GM18873 (cell line): ENCODE results near the gene ATP2B2.

ENCODE experiments used
- ATAC-seq: cut with Tn5 transposase; IDR thresholded peaks from one replicate; pipeline ENCODE4 v1.9.1; 2021; ENCODE audit warnings: mild to moderate bottlenecking, moderate library complexity, moderate number of reproducible peaks; ENCODE audit not compliant: unreplicated experiment, low FRiP score

ATP2B2 gene

DNA sequence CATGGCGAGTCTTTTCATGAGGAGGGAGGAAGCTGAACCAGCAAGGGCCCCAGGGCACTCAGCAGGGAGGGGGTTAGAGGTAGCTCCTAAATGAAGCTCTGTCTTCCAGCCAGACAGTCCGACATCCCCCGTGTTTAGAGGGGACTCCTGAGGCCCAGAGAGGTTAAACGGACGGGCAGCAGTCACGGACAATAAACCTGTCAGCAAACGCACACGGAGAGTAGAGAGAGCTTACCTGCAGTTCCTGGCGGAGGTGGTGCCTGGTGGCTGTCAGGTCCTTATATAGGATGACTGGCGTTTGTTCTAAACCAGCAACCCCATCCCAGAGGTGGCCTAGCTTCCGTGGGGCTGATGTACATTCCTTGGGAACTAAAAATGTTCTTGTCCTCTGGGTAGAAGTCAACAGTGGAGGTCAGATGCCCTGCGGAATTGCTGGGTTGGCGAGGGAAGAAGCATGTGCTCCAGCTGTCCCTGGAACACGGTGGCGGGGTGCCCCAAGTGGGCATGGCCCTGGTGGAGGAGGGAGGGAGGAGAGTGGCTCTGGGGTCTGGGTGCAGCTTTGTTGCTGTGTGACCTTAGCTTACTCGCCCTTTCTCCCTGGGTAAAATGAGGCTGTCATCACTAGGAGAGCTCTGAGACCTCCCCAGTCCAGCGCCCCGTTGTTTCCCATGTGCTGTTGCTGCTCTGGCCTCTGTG is 214.8 kb downstream of the ATP2B2 start:
- ATAC-seq, result no peak

DNA sequence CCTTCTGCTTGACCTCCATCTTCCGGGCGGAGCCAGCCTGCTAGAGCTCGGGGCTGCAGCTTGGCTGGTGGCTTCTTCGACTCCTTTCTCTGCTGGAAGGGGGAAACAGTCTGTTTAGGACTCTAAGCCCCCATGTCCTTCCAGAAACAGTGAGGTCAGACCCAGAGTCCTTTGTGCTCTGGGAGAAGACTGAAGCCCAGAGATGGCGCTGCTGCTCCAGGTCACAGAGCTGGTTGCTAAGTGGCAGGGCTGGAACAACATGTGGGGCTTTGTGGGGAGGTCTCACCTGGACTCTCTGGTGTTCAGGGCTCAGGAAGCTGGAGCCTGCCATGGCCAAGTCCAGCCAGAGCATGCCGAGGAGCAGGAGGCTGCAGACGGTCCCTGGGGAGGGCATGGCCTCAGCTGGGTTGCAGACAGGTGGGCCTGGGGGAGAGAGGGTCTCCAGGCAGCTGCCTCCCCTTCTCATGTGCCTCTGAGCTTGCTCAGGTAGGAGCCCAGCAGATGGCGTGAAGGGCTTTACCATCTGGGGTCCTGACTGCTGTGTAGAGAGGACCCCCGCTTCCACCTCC is 215.5 kb downstream of the ATP2B2 start:
- no peak for ATAC-seq

DNA sequence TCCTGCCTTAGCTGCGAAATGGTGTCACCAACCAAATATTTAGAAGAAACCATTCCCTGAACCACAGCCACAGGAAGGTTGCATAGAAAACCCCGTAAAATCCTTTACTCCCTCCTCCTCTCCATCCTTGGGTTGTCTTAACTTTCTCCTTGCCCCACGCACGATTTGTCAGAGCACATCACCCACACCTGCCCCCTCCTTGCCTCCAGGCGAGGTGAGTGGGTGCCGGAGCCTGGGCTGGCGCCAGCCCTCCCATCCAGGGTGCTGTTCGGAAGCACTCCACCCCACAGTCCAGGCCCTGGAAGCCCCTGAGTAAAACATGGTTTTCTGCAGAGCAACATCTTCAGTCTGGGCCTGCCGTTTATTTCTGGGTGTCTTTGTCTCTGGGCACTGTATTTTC is 216.3 kb downstream of the ATP2B2 start:
- no peak for ATAC-seq

DNA sequence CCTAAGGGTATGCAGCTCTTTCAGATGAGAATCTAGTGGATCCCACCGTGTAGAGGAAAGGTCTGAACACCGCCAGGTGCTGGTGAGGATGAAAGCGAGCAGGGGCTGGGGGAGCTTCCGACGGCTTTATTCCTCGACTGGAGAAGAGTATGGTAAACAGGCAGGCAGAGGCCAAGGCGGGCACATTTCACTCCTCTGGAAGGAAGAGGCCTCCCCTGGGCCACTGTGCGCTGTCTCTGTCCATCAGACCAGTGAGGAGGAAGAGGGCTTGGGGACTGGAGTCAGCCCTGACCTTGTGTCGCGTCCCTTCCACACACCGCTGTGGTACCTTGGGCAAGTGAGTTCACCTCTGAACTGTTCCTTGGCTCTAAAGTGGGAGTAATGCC is 216.8 kb downstream of the ATP2B2 start:
- no peak for ATAC-seq

DNA sequence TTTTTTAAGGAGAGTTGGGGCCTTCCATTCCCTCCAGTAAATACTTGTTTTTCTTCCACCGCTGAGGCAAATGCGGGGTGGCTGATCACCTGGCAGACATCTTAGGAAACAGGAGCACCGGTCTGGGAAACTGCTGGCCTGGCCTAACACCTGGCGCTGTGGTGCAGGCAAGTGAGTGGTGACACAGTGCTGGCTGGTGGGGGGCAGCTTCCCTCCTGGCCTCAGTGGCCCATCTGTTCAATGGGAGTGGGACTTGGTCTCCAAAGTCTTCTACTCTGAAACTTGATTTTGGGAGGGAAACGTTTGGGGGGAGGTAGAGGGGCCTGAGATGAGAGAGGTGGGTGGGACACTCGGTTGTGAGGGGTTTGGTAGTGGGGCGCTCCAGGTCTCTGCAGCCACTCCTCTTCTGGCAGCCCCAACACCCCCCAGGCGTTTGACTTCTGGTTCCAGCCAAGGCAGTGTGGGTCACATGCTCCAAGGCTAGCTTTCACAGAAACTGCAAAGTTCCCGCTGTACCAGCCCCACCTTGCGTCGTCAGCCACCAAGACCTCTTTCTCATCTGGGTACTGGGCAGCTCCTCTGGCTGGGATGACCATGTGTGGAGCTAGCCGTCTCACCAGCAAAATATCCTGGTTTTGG is 217.3 kb downstream of the ATP2B2 start:
- no peak for ATAC-seq

DNA sequence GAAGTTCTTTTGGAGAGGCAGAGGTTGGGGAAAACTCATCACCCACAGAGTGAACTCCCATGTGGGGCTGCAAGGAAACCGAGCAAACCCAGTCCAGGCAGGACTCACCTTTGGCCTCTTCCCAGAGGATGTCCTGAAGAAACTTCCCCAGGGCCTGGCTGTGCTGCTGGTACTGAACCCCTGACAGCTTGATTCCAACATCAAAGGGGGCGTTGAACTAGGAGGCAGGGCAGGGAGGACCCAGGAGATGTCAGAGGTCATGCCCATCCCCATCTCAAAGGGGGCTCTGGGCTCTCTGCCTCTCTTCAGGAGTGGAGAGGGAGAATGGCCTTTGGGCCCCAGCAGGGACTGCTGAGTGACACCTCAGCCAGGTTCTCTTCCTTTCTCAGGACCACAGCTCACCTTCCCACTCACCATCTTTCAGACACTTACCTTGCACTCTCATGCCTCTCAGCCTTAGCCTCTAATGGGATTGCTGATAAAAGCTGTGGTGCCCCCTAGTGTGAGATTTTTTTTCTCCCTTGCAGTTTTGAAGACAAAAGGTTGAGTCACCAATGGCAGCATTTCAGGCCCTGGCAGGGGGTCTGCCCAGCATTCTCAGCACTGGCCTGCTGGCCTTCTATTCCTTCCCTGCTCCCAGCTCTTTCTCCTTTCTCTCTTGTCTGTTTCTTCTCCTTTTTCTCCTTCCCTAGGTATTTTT is 218.6 kb downstream of the ATP2B2 start:
- no peak for ATAC-seq

DNA sequence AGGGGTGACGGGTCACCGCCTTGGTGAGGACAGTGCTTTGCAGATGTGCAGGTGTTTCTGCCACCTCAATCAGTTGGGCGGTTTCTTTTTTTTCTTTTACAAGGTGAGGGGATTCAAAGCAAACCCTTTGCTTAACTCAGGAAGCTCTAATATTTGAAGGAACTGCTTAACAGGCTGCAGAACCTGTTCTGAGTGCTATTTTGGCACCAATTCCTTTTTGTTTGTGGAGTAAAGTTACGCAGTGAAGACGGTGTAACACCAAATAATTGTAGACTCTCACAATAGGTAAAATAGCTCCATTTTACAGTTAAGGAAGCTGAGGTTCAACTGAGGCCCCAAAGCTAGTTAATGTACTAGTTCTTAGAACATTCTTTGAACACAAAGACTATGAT is 219.3 kb downstream of the ATP2B2 start:
- ATAC-seq, result no peak

DNA sequence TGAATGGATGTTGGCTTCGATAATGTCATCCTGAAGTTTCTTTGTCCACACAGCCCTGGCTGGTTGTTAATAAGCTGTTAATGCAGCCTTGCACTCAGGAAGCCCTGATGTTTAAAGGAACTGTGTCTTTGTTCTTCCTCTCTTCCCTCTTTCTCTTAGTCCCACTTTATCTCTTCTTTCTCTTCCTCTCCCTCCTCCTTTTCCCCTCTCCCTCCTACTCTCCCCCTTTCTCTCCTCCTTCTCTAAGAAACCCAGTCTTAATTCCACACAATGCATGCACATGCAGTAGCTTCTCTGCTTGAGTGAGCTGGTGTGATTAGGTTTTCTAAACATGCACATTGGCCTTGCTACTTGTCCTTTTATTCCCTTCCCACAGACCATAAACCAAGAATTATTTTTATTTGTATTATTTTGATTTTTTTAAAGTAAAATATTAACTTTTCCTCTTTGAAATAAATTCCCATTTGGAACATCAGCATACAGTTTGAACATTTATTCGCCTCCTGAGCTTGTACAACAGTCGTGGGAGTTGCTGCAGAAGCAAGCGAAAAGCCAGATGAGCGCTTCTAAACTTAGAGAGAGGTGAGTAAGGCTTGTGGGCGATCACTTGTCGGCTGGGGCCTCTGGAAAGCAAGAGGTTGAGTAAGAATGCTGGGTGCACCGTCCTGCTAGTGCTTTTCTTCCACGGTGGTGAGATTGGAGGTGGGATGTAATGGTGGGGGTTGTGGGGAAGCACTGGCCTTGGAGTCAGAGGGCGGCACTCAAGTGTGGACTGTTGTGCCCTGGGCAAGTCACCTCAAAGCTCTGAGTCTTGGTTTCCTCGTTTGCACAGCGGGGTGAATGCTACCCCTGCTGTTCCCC is 219.9 kb downstream of the ATP2B2 start:
- no peak for ATAC-seq

DNA sequence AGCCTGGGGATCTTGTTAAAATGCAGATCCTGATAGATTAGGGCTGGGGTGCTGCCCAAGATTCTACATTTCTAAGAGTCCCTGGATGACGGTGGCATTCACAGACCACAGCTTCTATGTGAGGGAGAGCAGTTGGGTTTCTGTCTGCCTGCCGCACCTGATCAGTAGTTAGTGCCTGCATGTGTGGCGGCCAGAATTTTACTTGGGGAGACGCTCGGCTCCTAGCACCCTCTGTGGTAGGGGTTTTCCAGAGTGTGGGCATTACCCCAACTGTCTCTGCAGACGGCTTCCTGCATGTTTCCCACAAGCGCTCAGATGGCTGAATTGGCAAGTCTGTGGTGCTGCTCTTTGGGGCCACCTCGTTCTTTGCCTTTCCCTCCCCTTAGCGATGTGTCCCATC is 220.9 kb downstream of the ATP2B2 start:
- no peak for ATAC-seq

DNA sequence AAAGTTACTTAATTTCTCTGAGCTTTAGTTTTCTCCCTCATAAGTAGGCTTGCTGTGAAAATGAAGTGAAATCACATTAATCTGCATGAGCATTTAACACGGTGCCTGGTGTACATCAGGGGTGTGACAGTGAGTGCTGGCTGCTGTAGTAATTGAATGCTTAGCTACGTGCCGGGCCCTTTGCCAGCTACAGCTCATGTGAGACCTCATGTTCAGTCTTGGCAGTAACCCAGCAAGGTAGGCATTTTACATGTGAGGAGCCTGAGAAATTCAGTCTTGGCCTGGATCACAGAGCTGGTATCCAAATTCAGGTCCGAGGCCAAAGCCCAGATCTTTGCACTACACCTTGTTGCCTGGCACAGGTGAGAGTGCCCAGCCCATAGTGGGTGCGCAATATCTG is 221.7 kb downstream of the ATP2B2 start:
- no peak for ATAC-seq

DNA sequence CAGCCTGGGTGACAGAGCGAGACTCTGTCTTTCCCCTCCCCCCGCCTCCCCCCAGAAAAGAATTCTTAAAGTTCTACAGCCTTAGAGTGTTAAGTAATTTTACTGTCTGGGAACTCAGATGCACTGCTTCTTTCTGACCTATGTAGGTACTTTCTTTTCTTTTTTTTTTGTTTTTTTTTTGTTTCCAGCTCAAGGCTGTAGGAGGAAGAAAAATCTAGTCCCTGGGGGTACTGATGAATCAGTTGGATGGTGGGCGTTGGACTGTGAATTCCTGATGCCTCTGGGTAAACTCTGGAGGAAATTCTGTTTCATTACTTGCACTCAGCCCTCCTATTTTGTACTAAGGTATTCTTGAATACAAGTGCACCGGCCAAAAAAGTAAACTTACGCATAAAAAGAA is 223.4 kb downstream of the ATP2B2 start:
- ATAC-seq, result no peak

DNA sequence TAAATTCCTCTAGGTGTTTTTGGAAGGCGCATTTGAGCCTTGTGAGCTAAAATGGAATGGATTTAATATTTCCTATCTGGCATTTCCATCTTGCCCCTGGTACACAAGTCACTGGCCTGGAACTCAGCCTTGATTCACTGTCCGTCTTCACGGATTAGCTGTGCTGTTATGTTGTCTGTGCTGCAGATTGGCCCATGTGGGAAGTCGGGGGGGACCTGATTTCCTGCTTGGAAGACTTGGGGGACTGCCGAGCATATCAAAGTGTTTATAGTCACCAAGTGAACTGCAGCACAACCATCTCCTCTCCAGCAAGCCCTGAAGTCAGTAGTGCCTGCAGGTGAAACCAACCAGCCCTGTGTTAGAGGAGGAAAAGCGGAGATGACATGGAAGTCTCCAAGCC is 224.8 kb downstream of the ATP2B2 start:
- ATAC-seq, result no peak

DNA sequence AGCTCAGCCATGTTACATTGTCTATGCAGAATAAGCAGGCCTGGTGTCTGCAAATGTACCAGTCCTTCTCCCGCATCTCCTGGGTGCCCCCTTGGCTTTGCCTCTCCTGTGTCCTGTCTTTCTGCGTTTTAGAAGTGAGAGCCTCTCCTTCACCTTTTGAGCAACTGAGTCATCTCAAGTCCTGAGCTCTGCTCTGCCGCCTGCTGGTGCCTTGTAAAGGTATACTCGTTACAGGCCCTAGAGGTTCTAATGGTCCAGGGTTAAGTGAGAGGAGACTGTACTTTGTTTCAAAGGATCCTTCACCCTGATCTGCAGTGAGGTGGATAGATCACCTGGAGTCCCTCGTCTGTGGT is 225.2 kb downstream of the ATP2B2 start:
- ATAC-seq, result no peak

DNA sequence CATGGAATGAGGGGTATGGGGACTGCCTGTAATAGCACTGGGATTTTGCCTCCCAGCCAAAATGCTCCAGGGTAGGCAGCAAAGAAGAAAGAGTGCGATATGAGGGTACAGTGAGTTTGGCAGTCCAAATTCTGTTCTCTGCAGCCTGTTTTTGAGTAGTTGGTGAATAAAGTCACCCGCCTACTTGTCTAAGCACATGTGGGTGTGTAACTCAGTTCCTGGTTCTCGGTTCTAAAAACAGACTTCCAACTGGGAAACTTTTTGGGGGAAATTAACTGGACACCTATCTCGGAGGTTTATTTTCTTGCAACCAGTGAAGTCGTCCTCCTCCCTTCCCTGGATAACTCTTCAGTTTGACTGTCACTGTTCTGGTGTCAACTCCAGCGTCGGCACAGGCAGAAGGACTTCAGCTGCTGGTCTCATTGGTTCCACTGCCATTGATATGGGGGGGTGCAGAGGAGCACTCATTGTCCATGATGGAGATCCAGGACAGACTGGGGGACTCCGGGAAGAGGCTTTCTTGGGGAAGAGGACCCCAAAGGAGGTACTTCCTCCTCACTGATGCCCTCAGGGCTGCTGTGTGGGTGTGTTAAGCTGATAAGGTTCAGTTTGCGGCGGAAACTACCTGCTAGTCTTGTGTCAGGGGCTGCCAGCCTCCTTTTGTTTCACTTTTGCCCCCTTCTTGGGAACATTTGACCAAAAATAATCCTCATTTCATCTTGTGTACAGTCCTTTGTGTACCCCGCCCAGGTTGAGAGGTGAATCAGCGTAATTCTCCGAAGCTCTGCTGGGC is 225.8 kb downstream of the ATP2B2 start:
- ATAC-seq, result no peak

DNA sequence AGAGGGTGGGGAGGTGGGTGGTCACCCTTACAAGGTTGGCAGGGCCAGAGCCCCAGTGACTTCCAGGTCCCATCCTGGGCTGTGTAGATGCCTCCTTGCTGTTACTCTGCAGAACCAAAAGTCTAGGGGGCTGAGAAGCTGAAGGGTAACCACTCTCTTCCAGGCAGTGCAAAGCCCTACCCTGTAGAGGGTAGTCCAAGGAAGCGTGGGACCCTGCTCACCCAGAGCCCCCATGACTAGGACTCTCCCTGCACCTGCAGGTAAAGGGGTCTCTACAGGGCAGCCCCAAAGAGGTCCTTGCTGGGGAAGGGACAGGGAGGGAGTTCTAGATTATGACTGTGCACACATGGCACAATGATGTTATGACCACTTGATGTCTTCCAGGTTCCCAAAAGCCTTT is 226.9 kb downstream of the ATP2B2 start:
- ATAC-seq, result no peak

DNA sequence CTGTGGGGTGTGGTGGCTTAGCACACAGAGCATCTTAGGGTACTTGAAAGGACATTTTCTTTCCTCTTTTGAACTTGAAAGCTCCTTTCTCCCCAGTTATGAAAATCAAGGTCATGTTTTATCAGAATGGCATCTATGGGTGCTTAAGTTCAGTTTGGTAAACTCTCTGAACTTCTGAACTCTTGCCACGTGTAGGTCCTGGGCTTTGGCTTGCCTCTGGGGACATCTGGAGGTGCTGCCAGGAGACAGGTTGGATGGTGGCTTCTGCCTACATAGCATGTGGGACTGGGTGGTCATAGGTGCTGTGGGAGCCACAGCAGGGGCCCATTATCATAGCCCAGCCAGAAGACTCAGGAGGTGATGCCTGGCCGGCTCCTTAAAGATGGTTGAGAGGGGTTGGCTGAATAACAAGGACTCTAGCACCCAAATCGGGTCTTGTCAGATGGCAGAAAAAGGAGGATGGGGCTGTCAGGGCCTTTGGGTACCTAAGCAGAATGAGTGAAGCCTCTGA is 228.2 kb downstream of the ATP2B2 start:
- no peak for ATAC-seq

DNA sequence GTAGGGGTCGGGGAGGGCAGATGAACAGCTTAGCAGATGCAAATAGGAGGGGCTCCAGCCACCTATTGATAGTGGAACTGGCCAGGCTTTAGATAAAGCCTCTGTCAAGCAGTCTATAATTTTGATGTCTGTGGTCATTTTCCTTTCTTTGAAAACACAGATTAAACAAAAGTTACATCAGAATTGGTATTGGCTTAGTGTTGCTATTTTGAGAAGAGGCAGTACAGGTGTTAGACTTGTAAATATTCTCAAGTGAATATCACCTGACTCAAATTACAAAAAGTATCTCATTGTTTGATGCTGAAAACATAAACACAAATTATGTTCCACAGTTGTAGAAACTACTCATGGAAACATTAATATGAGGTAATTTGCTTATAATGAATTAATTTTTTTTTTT is 230.8 kb downstream of the ATP2B2 start:
- no peak for ATAC-seq
